GM19438 (cell line): Measurements from ENCODE around the gene SF3B5.
A peak's percentile ranks its signal among the peaks of the same experiment; 100 is the strongest.
"Not testable (repeated sequence)": the region's sequence is repeated elsewhere in the genome, so short reads cannot be mapped to it uniquely, and the experiment has no call there.

Experiments
- ATAC-seq: cut with Tn5 transposase; IDR thresholded peaks from one replicate; pipeline ENCODE4 v1.9.1; 2021; ENCODE audit warnings: low read depth; ENCODE audit not compliant: unreplicated experiment

The SF3B5 gene

GRCh38 chr6:144065213-144065660 lies 30.1 kb downstream of the SF3B5 start:
- ATAC-seq = no peak

GRCh38 chr6:144064402-144065212 lies 30.8 kb downstream of the SF3B5 start:
- peak; percentile 9 for ATAC-seq

DNA sequence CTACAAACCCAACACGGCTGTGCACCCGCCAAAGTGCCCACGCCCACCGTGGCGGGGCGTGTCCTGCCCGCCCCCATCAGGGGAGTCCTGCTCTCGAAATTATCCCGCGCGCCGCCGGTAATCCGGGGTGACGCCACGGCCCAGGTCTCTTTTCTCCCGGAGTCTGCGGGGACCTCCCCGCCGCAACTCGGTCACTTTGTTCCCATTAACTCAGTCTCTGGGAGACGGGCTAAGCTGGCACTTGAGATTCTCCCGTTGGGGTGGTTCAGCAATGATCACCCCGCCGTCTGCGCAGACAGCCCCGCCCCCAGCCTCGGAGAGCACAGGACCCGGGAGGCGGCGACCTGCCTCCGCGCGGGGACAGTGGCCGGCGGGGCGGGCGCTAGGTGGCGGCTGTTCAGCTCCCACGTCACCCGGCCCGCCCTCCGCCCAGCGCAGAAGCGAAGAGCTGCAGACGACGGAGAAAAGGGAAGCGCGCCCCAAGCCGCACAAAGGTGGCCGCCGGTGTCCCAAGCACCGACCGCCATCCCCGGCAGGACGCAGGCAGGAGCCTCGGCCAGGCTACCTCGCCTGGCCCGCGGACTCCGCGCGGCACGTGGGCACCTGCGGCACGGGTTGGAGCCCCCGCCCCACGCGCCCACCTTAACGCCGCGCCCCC lies 31.5 kb downstream of the SF3B5 start:
- peak; percentile 71 for ATAC-seq

DNA sequence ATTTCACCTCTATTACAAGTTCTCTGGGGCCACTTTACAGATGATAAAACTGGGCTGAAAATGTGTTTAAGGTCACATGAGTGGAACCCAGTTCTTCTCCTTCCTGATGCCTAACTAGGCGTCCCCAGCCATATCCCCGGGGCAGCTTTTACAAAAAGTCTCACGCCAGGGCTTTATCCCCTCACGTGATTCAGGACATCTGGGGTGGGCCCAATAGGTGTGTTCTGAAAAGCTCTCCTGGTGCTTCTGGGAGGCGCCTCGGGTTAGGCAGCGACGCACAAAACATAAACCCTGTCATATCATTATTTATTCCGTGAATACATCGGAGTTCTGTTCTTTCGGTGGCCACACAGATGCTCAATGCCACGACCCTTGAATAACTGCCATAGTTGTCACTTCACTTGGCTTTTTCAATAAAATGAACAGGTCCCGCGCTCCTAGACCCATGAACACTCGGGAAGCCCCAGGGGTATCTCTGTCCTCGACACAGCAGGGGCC lies 32.1 kb downstream of the SF3B5 start:
- ATAC-seq = peak; percentile 4

DNA sequence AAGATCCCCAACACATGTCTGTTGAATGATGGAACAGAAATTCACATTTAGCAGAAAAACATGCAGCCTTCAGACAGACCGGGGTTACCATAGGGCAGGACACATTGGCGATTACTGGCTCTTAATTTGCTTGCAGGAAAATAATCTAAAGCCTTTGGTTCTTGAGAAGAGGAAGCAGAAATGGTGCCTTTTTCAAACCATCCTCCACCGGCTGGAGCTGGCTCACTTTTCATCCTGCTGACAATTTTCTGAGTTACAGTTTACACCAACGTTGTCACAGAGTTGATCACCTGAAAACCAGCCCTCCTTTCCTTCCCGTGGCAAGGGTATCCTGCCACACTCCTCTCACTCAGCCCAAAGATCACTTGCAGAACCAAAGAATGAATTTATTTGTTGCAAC lies 32.6 kb downstream of the SF3B5 start:
- ATAC-seq = no peak

- ATAC-seq = no peak
Measured at GRCh38 chr6:144059139-144059538, 36.2 kb downstream of the SF3B5 start.

DNA sequence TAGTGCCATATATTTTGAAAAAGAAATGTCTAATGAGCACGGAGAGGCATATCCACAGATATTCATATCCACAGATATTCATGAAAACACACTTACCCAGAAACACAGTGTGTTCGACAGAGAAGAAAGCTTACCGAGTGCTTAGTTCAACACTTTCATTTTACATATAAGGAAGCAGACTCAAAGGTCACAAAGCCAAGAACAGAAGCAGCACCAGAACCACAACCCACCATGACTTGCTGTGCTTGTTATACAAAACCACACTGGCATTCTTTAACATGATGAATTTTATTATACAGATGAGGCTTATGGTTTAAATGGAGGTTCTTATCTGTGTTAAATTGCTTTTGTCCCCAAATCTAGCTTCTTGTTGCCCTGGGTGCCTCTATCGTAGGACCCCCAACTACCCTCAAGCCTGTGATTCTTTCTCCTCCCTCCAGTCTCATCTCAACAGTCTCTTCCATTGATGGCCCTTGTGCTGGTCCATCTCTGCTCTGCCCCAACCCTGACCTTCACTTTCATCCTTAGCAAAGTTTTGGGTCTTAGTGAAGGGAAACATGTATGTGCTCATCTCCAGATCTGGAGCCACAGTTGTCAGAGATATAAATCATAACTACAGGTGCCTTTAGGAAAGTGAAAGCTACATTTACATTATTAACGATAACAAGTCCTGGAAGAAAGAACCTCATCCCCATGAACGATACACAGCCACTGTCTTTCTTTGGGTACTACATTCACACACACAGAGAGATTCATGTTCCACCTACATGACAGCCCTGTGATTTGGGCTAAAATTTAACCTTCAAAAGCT lies 40.0 kb downstream of the SF3B5 start:
- peak; percentile 77 for ATAC-seq

DNA sequence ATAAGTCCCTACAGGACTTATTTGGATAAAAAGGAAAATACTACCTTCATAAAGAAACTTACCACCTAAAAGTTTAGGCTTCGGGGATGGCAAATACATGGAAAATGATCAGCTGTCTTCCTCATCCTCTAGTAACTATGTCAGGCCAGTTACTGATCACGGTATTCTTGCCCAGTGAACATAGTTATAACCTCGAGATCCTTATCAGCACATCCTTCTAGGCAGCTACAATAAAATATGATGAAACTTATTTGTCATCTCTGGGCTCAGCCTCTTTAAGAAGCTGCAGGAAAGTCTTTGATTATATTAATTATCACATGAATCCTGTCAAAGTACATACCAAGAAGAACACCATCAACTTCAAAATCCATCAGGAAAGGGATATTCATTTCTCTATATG lies 41.8 kb downstream of the SF3B5 start:
- no peak for ATAC-seq

- ATAC-seq = no peak
Measured at GRCh38 chr6:144052488-144052887, 42.9 kb downstream of the SF3B5 start.

DNA sequence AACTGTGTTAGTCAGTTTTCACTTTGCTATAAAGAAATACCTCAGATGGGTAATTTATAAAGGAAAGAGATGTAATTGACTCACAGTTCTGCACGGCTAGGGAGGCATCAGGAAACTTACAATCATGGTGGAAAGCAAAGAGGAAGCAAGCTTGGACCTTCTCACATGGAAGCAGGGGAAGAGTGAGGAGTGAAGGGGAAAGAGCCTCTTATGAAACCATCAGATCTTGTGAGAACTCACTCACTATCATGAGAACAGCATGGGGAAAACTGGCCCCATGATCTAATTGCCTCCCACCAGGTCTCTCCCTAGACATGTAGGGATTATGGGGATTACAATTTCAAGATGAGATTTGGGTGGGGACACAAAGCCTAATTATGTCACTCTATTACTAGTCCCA lies 46.0 kb downstream of the SF3B5 start:
- ATAC-seq = no peak

DNA sequence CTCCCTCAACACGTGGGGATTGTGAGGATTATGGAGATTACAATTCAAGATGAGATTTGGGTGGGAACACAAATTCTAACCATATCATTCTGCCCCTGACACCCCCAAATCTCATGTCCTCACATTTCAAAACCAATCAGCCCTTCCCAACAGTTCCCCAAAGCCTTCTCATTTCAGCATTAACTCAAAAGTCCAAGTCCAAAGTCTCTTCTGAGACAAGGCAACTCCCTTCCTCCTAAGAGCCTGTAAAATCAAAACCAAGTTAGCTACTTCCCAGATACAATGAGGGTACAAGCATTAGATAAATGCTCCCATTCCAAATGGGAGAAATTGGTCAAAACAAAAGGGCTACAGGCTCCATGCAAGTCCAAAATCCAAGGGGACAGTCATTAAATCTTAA lies 47.7 kb downstream of the SF3B5 start:
- ATAC-seq = no peak

GRCh38 chr6:144046672-144047071 lies 48.7 kb downstream of the SF3B5 start:
- ATAC-seq = not testable (repeated sequence)

GRCh38 chr6:144044989-144045388 lies 50.4 kb downstream of the SF3B5 start:
- ATAC-seq = not testable (repeated sequence)
